HepG2 (cell line): ENCODE measurements around the gene SUPT4H1. TPM values are rescaled to one million over a fixed set of nuclear protein-coding genes. Genes with fewer than 3 reads are reported as not detected.

ENCODE experiments used
- ARNTL ChIP-seq: sonication (generic); formaldehyde crosslinking; IDR thresholded peaks from 2 replicates; pipeline ENCODE4 v1.4.0; 2020; ENCODE audit warnings: mild to moderate bottlenecking, missing genetic modification reagents
- CBX2 ChIP-seq, 2 experiments: fragments of 200-600 bp in 1 of 2; sonication (generic); formaldehyde crosslinking in 1 of 2; IDR thresholded peaks; 2 replicates each; pipeline versions ENCODE4 v1.7.0 to v1.8.1; 2018 to 2022; ENCODE audit warnings: low read depth in 2 of 2, low read length in 1 of 2, mild to moderate bottlenecking in 1 of 2, missing genetic modification reagents in 1 of 2
- EHMT2 ChIP-seq: fragments of 200-600 bp; sonication (generic); IDR thresholded peaks from 2 replicates; pipeline ENCODE4 v1.7.0; 2017; ENCODE audit warnings: antibody characterized with exemption, low read depth, low read length, borderline replicate concordance
- PITX1 ChIP-seq: sonication (generic); formaldehyde crosslinking; IDR thresholded peaks from 2 replicates; pipeline ENCODE4 v1.5.1; 2020; ENCODE audit warnings: mild to moderate bottlenecking, missing genetic modification reagents
- SOX6 ChIP-seq, 2 experiments: fragments of 450-650 bp in 1 of 2; sonication (generic) in 1 of 2; formaldehyde crosslinking in 1 of 2; IDR thresholded peaks; 2 replicates each; pipeline versions ENCODE4 v1.4.0 to v1.6.1; 2017 to 2020; ENCODE audit warnings: antibody characterized with exemption in 1 of 2, mild to moderate bottlenecking in 1 of 2, missing genetic modification reagents in 1 of 2
- XRCC5 ChIP-seq: fragments of 200-400 bp; formaldehyde crosslinking; optimal IDR thresholded peaks from 2 replicates; pipeline ENCODE3; 2017; ENCODE audit warnings: mild to moderate bottlenecking, low read length
- ZFP36 ChIP-seq: fragments of 150-350 bp; IDR thresholded peaks from 2 replicates; pipeline ENCODE4 v1.6.1; 2018; ENCODE audit warnings: borderline replicate concordance, low read length, low read depth; ENCODE audit not compliant: partially characterized antibody
- ZFX ChIP-seq: sonication (generic); formaldehyde crosslinking; IDR thresholded peaks from 2 replicates; pipeline ENCODE4 v1.4.0; 2020; ENCODE audit warnings: mild to moderate bottlenecking, low read depth, missing genetic modification reagents, moderate library complexity
- ZNF274 ChIP-seq: sonication (generic); formaldehyde crosslinking; IDR thresholded peaks from 2 replicates; pipeline ENCODE4 v1.5.1; 2020; ENCODE audit warnings: mild to moderate bottlenecking, missing genetic modification reagents
- ZNF343 ChIP-seq: sonication (generic); formaldehyde crosslinking; IDR thresholded peaks from 2 replicates; pipeline ENCODE4 v1.4.0; 2020; ENCODE audit warnings: mild to moderate bottlenecking, missing genetic modification reagents
- ZNF383 ChIP-seq: sonication (generic); formaldehyde crosslinking; IDR thresholded peaks from 2 replicates; pipeline ENCODE4 v1.4.0; 2020; ENCODE audit warnings: missing genetic modification reagents, mild to moderate bottlenecking, borderline replicate concordance
- ZNF562 ChIP-seq: sonication (generic); formaldehyde crosslinking; IDR thresholded peaks from 2 replicates; pipeline ENCODE4 v1.8.0; 2022; ENCODE audit warnings: missing genetic modification reagents, borderline replicate concordance
- ZNF564 ChIP-seq: sonication (generic); formaldehyde crosslinking; IDR thresholded peaks from 2 replicates; pipeline ENCODE4 v1.8.1; 2023; ENCODE audit warnings: mild to moderate bottlenecking, missing genetic modification reagents
- ZNF761 ChIP-seq: sonication (generic); formaldehyde crosslinking; conservative IDR thresholded peaks from 2 replicates; pipeline ENCODE4 v1.4.0; 2020; ENCODE audit warnings: mild to moderate bottlenecking, missing genetic modification reagents
- polyA plus RNA-seq, 8 experiments: library from polyadenylated mRNA; depleted of rRNA in 3 of 8; stranded (reverse) in 7 of 8; unstranded in 1 of 8; fragments of >200 nt; fragmentation: Illumina TruSeq in 4 of 8; extraction: Trizol in 4 of 8; gene quantifications; 2 replicates each; pipeline versions ENCODE4 v1.2.1 to v1.2.3, GENCODE V29; 2011 to 2016; ENCODE audit warnings: low read depth in 4 of 8, missing spikeins in 1 of 8, mixed read lengths in 1 of 8; ENCODE audit not compliant: insufficient read depth in 1 of 8
- total RNA-seq, 5 experiments: library from RNA; depleted of rRNA; stranded (reverse); fragments of >200 nt; fragmentation: Illumina TruSeq; extraction: Trizol; gene quantifications; 2 replicates each; pipeline ENCODE4 v1.2.3, GENCODE V29; 2016; ENCODE audit warnings: low read depth in 1 of 5
- TF ChIP-seq, protein P1 (sequence below): sonication (generic); formaldehyde crosslinking; IDR thresholded peaks from 2 replicates; pipeline ENCODE4 v1.4.0; 2020; ENCODE audit warnings: missing genetic modification reagents
- TF ChIP-seq, protein P2 (sequence below): IDR thresholded peaks from 2 replicates; pipeline ENCODE4 v1.6.1; 2016; ENCODE audit warnings: low read depth, borderline replicate concordance
- TF ChIP-seq, protein P3 (sequence below), 2 experiments: sonication (generic) in 1 of 2; formaldehyde crosslinking in 1 of 2; IDR thresholded peaks; 2 replicates each; pipeline versions ENCODE4 v1.4.0 to v1.6.1; 2018 to 2020; ENCODE audit warnings: missing genetic modification reagents in 2 of 2, borderline replicate concordance in 1 of 2, low read depth in 1 of 2, mild to moderate bottlenecking in 1 of 2, missing biosample characterization in 1 of 2
- TF ChIP-seq, protein P4 (sequence below): sonication (generic); formaldehyde crosslinking; IDR thresholded peaks from 2 replicates; pipeline ENCODE4 v1.5.1; 2020; ENCODE audit warnings: mild to moderate bottlenecking, missing genetic modification reagents, borderline replicate concordance

The SUPT4H1 gene
- total and polyA plus RNA-seq, 2 of the 13 experiments (the other 11 are each of a cell fraction or from before 2014, with no cell fraction given): 155 to 244 TPM

GRCh38 chr17:58380207-58381123 is 28.5 kb upstream of the SUPT4H1 start (continued):
- TF ChIP-seq, protein P1, sequence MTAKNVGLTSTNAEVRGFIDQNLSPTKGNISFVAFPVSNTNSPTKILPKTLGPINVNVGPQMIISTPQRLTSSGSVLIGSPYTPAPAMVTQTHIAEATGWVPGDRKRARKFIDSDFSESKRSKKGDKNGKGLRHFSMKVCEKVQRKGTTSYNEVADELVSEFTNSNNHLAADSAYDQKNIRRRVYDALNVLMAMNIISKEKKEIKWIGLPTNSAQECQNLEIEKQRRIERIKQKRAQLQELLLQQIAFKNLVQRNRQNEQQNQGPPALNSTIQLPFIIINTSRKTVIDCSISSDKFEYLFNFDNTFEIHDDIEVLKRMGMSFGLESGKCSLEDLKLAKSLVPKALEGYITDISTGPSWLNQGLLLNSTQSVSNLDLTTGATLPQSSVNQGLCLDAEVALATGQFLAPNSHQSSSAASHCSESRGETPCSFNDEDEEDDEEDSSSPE (CRISPR knock-in tag): 0 out of 2 replicates have a peak, but pooled peaks have one; percentile 4
- TF ChIP-seq SOX6 (IDR thresholded peaks at IDR 0.05): no peak
- no peak for TF ChIP-seq SOX6 (CRISPR knock-in tag; IDR thresholded peaks at IDR 0.05)
- TF ChIP-seq ZNF343 (CRISPR knock-in tag): 0 out of 2 replicates have a peak, but pooled peaks have one; percentile 20
- TF ChIP-seq ZNF274 (CRISPR knock-in tag): no peak; the same call in 1 of the 2 replicates
- TF ChIP-seq, protein P2, sequence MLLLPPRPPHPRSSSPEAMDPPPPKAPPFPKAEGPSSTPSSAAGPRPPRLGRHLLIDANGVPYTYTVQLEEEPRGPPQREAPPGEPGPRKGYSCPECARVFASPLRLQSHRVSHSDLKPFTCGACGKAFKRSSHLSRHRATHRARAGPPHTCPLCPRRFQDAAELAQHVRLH (CRISPR knock-in tag): no peak
- TF ChIP-seq, protein P3, sequence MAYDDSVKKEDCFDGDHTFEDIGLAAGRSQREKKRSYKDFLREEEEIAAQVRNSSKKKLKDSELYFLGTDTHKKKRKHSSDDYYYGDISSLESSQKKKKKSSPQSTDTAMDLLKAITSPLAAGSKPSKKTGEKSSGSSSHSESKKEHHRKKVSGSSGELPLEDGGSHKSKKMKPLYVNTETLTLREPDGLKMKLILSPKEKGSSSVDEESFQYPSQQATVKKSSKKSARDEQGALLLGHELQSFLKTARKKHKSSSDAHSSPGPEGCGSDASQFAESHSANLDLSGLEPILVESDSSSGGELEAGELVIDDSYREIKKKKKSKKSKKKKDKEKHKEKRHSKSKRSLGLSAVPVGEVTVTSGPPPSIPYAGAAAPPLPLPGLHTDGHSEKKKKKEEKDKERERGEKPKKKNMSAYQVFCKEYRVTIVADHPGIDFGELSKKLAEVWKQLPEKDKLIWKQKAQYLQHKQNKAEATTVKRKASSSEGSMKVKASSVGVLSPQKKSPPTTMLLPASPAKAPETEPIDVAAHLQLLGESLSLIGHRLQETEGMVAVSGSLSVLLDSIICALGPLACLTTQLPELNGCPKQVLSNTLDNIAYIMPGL (CRISPR knock-in tag; IDR thresholded peaks at IDR 0.05; ENCODE audit: borderline replicate concordance in 1 of 2, low read depth in 1 of 2): no peak
- TF ChIP-seq EHMT2: 0 out of 2 replicates have a peak, but pooled peaks have one; percentile 49
- TF ChIP-seq ZNF761: 0 out of 2 replicates have a peak, but pooled peaks have one; percentile 57
- TF ChIP-seq XRCC5: no peak
- TF ChIP-seq ZNF562 (CRISPR knock-in tag): no peak
- TF ChIP-seq, protein P4, sequence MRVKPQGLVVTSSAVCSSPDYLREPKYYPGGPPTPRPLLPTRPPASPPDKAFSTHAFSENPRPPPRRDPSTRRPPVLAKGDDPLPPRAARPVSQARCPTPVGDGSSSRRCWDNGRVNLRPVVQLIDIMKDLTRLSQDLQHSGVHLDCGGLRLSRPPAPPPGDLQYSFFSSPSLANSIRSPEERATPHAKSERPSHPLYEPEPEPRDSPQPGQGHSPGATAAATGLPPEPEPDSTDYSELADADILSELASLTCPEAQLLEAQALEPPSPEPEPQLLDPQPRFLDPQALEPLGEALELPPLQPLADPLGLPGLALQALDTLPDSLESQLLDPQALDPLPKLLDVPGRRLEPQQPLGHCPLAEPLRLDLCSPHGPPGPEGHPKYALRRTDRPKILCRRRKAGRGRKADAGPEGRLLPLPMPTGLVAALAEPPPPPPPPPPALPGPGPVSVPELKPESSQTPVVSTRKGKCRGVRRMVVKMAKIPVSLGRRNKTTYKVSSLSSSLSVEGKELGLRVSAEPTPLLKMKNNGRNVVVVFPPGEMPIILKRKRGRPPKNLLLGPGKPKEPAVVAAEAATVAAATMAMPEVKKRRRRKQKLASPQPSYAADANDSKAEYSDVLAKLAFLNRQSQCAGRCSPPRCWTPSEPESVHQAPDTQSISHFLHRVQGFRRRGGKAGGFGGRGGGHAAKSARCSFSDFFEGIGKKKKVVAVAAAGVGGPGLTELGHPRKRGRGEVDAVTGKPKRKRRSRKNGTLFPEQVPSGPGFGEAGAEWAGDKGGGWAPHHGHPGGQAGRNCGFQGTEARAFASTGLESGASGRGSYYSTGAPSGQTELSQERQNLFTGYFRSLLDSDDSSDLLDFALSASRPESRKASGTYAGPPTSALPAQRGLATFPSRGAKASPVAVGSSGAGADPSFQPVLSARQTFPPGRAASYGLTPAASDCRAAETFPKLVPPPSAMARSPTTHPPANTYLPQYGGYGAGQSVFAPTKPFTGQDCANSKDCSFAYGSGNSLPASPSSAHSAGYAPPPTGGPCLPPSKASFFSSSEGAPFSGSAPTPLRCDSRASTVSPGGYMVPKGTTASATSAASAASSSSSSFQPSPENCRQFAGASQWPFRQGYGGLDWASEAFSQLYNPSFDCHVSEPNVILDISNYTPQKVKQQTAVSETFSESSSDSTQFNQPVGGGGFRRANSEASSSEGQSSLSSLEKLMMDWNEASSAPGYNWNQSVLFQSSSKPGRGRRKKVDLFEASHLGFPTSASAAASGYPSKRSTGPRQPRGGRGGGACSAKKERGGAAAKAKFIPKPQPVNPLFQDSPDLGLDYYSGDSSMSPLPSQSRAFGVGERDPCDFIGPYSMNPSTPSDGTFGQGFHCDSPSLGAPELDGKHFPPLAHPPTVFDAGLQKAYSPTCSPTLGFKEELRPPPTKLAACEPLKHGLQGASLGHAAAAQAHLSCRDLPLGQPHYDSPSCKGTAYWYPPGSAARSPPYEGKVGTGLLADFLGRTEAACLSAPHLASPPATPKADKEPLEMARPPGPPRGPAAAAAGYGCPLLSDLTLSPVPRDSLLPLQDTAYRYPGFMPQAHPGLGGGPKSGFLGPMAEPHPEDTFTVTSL (CRISPR knock-in tag): no peak
- no peak for TF ChIP-seq PITX1 (CRISPR knock-in tag)
- TF ChIP-seq CBX2 (IDR thresholded peaks at IDR 0.05; ENCODE audit: low read depth, low read length): no peak
- no peak for TF ChIP-seq CBX2 (CRISPR knock-in tag; IDR thresholded peaks at IDR 0.05; ENCODE audit: low read depth)
- TF ChIP-seq ZNF564: no peak
- no peak for TF ChIP-seq ZFX (CRISPR knock-in tag)
- TF ChIP-seq ARNTL (CRISPR knock-in tag): no peak
- TF ChIP-seq ZFP36: no peak
- no peak for TF ChIP-seq ZNF383
